ENCODE data around the gene MAP7D2.

MAP7D2 gene

GRCh38 chrX:20015422-20015821, 101.3 kb downstream of the MAP7D2 start:
- Histone ChIP-seq H4K20me1 (ENCODE audit: insufficient read depth, low read length) (no peaks in the 10 kb centered on the region), H3K36me3 (replicated peaks; ENCODE audit: low read depth, low read length) (no peaks in the 10 kb centered on the region), H3K79me2 (ENCODE audit: low read length) (no peaks in the 10 kb centered on the region), H3K4me2 (ENCODE audit: low read length) (no peak overlapping the region), H3K9ac (ENCODE audit: low read length) (no peak overlapping the region), H3K4me1 (ENCODE audit: low read length) (no peaks in the 10 kb centered on the region), H3K27ac (ENCODE audit: low read length) (no peak overlapping the region), H3K27me3 (ENCODE audit: low read depth, low read length) (no peaks in the 10 kb centered on the region), H2AFZ (ENCODE audit: low read depth, low read length) (no peak overlapping the region), H3K4me3 (ENCODE audit: low read length) (no peak overlapping the region), H3K9me3 (ENCODE audit: insufficient read depth, low read length) (no peaks in the 10 kb centered on the region)
- no peak for TF ChIP-seq EZH2phosphoT487 (IDR thresholded peaks at IDR 0.05; ENCODE audit: low read depth)

GRCh38 chrX:20011608-20012007, 105.1 kb downstream of the MAP7D2 start:
- Histone ChIP-seq H3K4me2 (ENCODE audit: low read length) (no peak overlapping the region), H3K27me3 (ENCODE audit: low read depth, low read length) (no peaks in the 10 kb centered on the region), H3K79me2 (ENCODE audit: low read length) (no peaks in the 10 kb centered on the region), H3K4me1 (ENCODE audit: low read length) (no peaks in the 10 kb centered on the region), H4K20me1 (ENCODE audit: insufficient read depth, low read length) (no peaks in the 10 kb centered on the region), H3K4me3 (ENCODE audit: low read length) (no peak overlapping the region), H3K27ac (ENCODE audit: low read length) (no peak overlapping the region), H3K9ac (ENCODE audit: low read length) (no peak overlapping the region), H2AFZ (ENCODE audit: low read depth, low read length) (no peak overlapping the region), H3K9me3 (ENCODE audit: insufficient read depth, low read length) (no peaks in the 10 kb centered on the region), H3K36me3 (replicated peaks; ENCODE audit: low read depth, low read length) (no peaks in the 10 kb centered on the region)
- TF ChIP-seq CTCF (IDR thresholded peaks at IDR 0.05; ENCODE audit: low read depth, low read length): no peak
- no peak for TF ChIP-seq EZH2phosphoT487 (IDR thresholded peaks at IDR 0.05; ENCODE audit: low read depth)

GRCh38 chrX:20007962-20008622, 108.6 kb downstream of the MAP7D2 start:
- H4K20me1 ChIP-seq (ENCODE audit: insufficient read depth, low read length): no peaks in the 10 kb centered on the region
- no peaks in the 10 kb centered on the region for H3K4me1 ChIP-seq (ENCODE audit: low read length)
- H3K4me2 ChIP-seq (ENCODE audit: low read length): no peak overlapping the region
- H3K27me3 ChIP-seq (ENCODE audit: low read depth, low read length): no peaks in the 10 kb centered on the region
- H3K9ac ChIP-seq (ENCODE audit: low read length): no peak overlapping the region
- H3K4me3 ChIP-seq (ENCODE audit: low read length): no peak overlapping the region
- TF ChIP-seq EZH2phosphoT487 (IDR thresholded peaks at IDR 0.05; ENCODE audit: low read depth): no peak
- no peak for TF ChIP-seq CTCF (IDR thresholded peaks at IDR 0.05; ENCODE audit: low read depth, low read length)
- H3K27ac ChIP-seq (ENCODE audit: low read length): no peak overlapping the region
- no peaks in the 10 kb centered on the region for H3K36me3 ChIP-seq (replicated peaks; ENCODE audit: low read depth, low read length)
- no peak overlapping the region for H2AFZ ChIP-seq (ENCODE audit: low read depth, low read length)
- no peaks in the 10 kb centered on the region for H3K79me2 ChIP-seq (ENCODE audit: low read length)
- no peaks in the 10 kb centered on the region for H3K9me3 ChIP-seq (ENCODE audit: insufficient read depth, low read length)

- Histone ChIP-seq H3K9ac (ENCODE audit: low read length) (no peak overlapping the region), H3K4me2 (ENCODE audit: low read length) (no peak overlapping the region), H4K20me1 (ENCODE audit: insufficient read depth, low read length) (no peaks in the 10 kb centered on the region), H3K4me1 (ENCODE audit: low read length) (no peaks in the 10 kb centered on the region), H2AFZ (ENCODE audit: low read depth, low read length) (no peak overlapping the region), H3K27me3 (ENCODE audit: low read depth, low read length) (no peaks in the 10 kb centered on the region), H3K79me2 (ENCODE audit: low read length) (no peaks in the 10 kb centered on the region), H3K27ac (ENCODE audit: low read length) (no peak overlapping the region), H3K4me3 (ENCODE audit: low read length) (no peak overlapping the region), H3K36me3 (replicated peaks; ENCODE audit: low read depth, low read length) (no peaks in the 10 kb centered on the region), H3K9me3 (ENCODE audit: insufficient read depth, low read length) (no peaks in the 10 kb centered on the region)
- TF ChIP-seq CTCF (IDR thresholded peaks at IDR 0.05; ENCODE audit: low read depth, low read length) (no peak), EZH2phosphoT487 (IDR thresholded peaks at IDR 0.05; ENCODE audit: low read depth) (no peak)
Measured at GRCh38 chrX:20005883-20006282, 110.8 kb downstream of the MAP7D2 start.
